ENCODE measurements around the gene DNAJC3.
"Not testable (repeated sequence)": the region's sequence is repeated elsewhere in the genome, so short reads cannot be mapped to it uniquely, and the experiment has no call there.

The DNAJC3 gene

GRCh38 chr13:95676762-95677563 is at the start of gene DNAJC3:
Gene DNAJC3, plus strand, starts transcription at chr13:95677139. Its CDS starts 117 bp downstream, at chr13:95677256.
- peak; percentile 88 for DNase-seq

- no peak for DNase-seq
Measured at GRCh38 chr13:95627590-95627989, 49.3 kb upstream of the DNAJC3 start.

- DNase-seq = no peak
Measured at GRCh38 chr13:95628488-95628887, 48.5 kb upstream of the DNAJC3 start.

GRCh38 chr13:95629071-95629470 is 47.9 kb upstream of the DNAJC3 start:
- no peak for DNase-seq

GRCh38 chr13:95630593-95630992 is 46.3 kb upstream of the DNAJC3 start:
- DNase-seq = no peak

- DNase-seq = no peak
Measured at GRCh38 chr13:95636853-95637252, 40.1 kb upstream of the DNAJC3 start.

- peak; percentile 64 for DNase-seq
Measured at GRCh38 chr13:95641291-95642027, 35.5 kb upstream of the DNAJC3 start.

GRCh38 chr13:95642028-95642621 is 34.8 kb upstream of the DNAJC3 start:
- no peak for DNase-seq

GRCh38 chr13:95642999-95643398 is 33.9 kb upstream of the DNAJC3 start:
- DNase-seq = no peak

GRCh38 chr13:95643571-95643935 is 33.4 kb upstream of the DNAJC3 start:
- peak; percentile 14 for DNase-seq

- peak; percentile 36 for DNase-seq
Measured at GRCh38 chr13:95643936-95644598, 32.9 kb upstream of the DNAJC3 start.

- peak; percentile 56 for DNase-seq
Measured at GRCh38 chr13:95644601-95645052, 32.3 kb upstream of the DNAJC3 start, which contains the start of gene DZIP1. Gene DZIP1, minus strand, starts transcription at chr13:95644706. Its CDS starts 2,677 bp downstream, at chr13:95642029.

- no peak for DNase-seq
Measured at GRCh38 chr13:95647321-95647720, 29.6 kb upstream of the DNAJC3 start.

GRCh38 chr13:95650696-95651095 is 26.2 kb upstream of the DNAJC3 start:
- no peak for DNase-seq

- no peak for DNase-seq
Measured at GRCh38 chr13:95652244-95652764, 24.6 kb upstream of the DNAJC3 start.

GRCh38 chr13:95652821-95653220 is 24.1 kb upstream of the DNAJC3 start:
- DNase-seq = no peak

- DNase-seq = no peak
Measured at GRCh38 chr13:95656386-95657015, 20.4 kb upstream of the DNAJC3 start.

- DNase-seq = no peak
Measured at GRCh38 chr13:95659500-95659899, 17.4 kb upstream of the DNAJC3 start.

GRCh38 chr13:95660981-95661581 is 15.9 kb upstream of the DNAJC3 start:
- DNase-seq = peak; percentile 31

GRCh38 chr13:95667235-95667634 is 9.7 kb upstream of the DNAJC3 start:
- DNase-seq = not testable (repeated sequence)

GRCh38 chr13:95671597-95671996 is 5.3 kb upstream of the DNAJC3 start:
- no peak for DNase-seq
